ENCODE data around the gene RNF126.
"Not testable (repeated sequence)": the region's sequence is repeated elsewhere in the genome, so short reads cannot be mapped to it uniquely, and the experiment has no call there.

RNF126 gene

DNA sequence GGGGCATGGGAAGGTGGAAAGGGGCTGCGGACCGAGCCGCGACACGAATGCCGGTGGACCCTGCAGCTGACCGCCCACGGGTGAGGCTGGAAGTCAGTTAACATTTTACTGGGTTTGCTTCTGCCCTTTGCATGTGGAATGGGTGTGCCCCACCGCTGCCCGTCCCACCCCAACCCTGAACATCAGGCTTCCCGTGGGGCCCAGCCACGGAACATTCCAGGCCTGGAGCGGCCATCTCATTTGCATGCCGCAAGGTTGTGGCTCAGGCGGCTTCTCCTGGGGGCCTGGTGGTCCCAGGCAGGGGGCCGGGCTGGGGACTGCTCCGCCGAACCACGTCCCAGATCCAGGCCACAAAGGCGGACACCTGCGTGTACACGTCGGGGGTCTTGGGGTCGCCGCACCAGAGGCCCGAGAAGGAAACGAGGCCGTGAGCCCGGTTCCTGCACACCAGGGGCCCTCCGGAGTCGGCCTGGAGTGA lies 22.5 kb upstream of the RNF126 start:
- DNase-seq (ENCODE audit: low read depth) = no peak

DNA sequence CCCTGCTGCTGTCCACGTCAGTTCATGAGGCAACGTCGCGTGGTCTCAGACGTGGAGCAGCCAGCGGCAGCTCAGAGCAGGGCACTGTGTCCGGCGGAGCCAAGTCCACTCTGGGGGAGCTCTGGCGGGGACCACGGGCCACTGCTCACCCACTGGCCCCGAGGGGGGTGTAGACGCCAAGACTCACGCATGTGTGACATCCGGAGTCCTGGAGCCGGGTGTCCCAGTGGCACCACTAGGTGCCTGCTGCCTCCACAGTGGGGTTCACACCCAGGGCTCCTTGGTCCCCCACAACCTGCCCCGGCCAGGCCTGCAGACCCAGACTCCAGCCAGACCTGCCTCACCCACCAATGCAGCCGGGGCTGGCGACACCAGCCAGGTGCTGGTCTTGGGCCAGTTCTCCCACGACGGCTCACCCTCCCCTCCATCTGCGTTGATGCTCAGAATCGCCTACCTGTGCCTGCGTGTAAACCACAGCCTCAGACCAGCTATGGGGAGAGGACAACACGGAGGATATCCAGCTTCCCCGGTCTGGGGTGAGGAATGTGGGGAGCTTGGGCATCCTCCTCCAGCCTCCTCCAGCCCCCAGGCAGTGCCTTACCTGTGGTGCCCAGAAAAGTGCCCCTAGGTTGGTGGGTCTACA lies 19.8 kb upstream of the RNF126 start:
- DNase-seq (ENCODE audit: low read depth) = no peak

DNA sequence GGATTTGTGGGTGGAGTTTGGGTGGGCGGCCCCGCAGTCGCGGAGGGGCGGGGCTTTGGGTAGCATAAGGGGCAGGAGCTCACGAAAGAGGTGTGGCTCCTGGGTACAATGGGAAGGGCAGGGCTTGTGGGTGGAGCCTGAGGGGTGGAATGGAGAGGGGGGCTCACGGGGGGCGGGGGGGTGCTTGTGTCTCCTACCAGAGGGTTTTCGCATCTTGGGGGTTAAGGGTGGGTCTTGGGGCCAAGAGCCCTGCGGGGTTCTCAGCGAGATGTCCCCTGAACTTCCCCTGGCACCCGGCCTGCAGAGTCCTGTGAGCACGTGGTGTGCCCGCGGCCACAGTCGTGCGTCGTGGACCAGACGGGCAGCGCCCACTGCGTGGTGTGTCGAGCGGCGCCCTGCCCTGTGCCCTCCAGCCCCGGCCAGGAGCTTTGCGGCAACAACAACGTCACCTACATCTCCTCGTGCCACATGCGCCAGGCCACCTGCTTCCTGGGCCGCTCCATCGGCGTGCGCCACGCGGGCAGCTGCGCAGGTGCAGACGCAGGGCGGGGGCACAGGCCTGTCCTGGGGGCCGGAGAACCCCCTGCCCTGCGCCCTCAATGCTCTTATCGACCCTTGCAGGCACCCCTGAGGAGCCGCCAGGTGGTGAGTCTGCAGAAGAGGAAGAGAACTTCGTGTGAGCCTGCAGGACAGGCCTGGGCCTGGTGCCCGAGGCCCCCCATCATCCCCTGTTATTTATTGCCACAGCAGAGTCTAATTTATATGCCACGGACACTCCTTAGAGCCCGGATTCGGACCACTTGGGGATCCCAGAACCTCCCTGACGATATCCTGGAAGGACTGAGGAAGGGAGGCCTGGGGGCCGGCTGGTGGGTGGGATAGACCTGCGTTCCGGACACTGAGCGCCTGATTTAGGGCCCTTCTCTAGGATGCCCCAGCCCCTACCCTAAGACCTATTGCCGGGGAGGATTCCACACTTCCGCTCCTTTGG lies 18.3 kb upstream of the RNF126 start:
- no peak for DNase-seq (ENCODE audit: low read depth)

DNA sequence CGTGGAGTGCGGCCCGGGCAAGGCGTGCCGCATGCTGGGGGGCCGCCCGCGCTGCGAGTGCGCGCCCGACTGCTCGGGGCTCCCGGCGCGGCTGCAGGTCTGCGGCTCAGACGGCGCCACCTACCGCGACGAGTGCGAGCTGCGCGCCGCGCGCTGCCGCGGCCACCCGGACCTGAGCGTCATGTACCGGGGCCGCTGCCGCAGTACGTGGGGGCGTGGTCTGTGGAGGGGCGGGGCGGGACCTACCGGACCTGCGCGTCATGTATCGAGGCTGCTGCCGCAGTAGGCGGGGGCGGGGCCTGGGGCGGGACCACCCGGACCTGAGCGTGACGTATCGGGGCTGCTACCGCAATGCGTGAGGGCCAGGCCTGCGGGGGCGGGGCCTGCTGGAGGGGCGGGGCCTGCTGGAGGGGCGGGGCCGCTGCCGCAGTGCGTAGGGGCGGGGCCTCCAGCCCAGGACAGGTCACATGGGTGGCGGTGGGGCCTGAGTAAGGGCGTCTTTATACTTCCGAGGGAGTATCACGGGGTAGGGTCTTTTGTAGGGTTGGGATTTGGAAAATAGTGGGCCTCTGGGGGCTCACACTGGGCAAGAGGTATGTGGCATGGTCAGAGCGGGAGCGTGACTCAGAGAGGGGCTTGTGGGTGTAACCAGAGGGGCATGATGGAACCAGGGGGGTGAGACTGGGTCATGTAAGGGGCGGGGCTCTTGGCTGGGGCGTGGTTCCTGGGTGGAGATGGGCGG lies 17.4 kb upstream of the RNF126 start:
- DNase-seq (ENCODE audit: low read depth) = peak; percentile 99

DNA sequence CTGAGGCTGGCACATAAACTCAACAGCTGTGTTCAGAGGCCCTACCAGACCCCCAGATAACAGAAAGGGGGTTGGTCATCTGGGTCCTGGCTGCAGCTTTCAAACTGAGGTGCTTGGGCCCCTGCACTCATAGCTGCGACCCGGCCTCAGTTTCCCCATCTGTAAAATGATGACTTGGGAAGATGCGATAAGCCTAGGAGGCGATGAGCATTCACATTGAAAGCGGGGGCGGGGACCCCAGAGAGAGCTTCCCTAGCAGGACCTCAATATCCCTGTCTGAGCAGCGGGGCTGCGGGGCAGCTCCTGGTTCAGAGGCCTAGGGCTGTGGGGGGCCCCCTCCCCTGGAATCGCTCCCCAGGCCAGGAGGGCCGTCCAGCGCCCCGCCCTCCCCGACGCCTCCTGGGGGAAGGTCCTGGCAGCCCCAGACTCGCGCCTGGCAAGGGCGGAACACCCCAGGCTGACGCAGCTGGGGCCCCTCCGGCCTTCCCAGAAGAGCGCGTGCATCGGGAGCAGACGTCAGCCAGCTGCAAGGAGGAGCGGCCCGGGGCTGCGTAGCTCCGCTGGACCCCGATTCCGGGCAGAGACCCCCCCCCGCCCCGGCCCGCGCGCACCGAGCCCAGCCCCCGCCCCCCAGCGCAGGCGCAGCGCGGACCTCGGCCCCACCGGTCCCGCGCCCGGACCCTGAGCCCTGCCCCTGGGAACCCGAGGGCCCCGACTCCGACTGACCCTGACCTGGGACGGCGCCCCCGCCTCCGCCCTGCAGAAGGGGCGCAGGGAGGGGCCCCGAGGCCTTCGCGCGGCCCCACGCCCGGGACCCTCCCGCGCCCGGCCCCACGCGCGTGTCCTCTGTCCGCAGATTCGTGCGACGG lies 16.6 kb upstream of the RNF126 start:
- DNase-seq (ENCODE audit: low read depth) = no peak

DNA sequence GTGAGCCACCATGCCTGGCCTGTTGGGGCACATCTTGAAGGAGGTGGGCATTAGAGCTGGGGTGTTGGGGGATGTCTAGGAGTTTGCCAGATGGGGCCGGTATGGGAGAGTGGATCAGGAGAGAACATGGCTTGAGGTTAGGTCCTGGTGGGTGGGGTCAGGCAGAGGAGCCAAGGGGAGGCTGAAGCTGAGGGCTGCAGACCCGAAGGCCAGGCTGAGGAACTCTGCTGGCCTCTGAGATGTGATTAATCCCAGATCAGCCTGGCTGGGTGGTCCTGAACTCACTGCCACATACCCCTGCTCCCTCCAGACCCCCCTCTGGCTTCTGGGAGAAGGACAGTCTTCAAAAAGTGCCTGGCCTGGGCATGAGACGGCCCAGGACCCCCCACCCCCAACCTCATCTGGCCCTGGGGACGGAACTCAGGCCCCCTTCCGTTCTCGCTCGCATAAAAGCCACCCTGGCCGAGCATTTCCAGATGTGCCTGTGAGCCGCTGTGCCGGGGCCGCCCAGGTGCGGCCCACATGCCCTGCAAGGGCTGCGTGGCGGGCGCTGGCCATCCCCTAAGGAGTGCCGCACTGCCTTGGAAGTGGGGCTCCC lies 15.9 kb upstream of the RNF126 start:
- no peak for DNase-seq (ENCODE audit: low read depth)

DNA sequence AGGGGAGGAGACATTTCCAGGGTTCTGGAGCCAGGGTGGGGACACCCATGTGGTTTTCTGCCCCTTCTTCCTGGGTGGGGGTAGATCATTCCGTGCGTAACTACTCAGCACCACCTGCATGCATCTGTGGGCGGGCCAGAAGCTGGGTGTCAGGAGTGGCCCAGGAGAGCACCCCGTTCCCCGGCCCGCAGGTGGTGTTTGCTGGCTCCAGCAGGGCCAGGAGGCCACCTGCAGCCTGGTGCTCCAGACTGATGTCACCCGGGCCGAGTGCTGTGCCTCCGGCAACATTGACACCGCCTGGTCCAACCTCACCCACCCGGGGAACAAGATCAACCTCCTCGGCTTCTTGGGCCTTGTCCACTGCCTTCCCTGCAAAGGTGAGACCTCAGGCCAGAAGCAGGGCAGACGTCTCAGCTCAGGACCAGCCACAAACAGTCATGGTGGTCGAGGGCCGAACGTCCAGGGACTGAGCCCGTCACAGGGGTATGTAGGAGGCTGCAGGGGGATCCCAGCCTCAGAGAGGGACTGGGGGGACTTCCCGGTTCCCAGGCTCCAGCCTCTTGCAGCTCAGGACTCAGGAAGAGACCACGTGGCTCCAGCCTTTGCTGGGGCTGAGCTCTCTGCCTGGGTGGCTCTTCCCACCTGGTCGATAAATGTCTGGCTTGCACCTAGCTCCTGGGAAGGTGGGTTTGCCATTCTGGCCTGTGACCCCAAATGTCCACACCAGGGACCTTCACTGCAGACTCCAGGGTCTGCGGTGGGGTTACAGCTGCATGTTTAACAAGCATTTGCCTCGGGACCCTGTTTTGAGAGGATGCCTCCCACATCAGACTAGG lies 14.8 kb upstream of the RNF126 start:
- no peak for DNase-seq (ENCODE audit: low read depth)

DNA sequence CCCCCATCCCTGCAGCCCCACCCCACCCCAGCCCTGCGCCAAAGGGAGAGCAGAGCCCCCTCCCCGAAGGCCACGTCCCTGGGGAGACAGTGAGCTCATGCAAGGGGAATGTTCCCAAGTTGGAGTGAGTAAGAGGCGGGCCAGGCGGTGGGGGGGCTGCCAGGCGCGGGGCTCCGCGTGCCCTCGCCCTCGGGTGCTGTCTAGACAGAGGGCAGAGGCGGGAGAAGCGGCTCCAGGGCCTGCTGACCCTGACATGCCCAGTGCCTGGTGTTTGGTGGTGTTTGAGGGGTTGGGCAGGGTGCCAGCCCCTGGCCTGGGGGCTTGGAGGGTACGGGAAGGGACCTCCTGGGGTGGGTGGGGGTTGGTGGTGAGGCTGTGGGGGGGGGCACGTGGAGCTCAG lies 14.2 kb upstream of the RNF126 start:
- no peak for DNase-seq (ENCODE audit: low read depth)

DNA sequence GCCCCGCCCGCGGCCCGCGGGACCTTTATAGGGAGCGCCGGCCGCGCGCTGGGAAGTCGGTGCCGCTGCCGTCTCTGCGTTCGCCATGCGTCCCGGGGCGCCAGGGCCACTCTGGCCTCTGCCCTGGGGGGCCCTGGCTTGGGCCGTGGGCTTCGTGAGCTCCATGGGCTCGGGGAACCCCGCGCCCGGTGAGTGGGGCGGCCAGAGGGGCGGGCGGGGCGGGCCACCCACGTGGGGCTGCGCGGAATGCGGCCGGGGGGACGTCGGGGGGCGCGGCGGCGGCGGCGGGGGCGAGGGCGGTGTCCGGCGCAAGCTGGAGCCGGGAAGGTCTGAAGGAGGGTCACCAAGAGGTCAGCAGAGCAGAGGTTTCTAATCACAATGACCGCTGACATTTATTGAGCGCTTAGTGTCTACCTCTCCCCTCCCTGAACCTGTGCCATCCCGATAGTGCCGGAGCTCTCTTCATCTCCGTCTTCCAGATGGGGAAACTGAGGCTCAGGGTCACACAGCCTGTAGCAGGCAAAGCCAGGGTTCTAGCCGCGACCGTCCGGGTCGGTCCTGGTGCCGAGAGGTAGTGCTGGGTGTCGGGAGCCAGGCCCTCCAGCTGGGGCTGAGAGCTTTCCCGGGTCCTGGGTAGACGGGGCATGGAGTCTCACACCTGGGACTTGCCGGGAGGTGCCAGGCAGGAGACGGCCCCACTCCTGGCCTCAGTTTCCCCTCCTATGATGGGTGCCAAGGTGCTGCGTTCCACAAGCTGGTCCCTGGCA lies 13.5 kb upstream of the RNF126 start, which contains the start of gene FSTL3:
FSTL3 (plus strand) TSS at position 54 of the 767 bp plus-strand sequence; CDS start at position 86, 32 bp downstream.
- no peak for DNase-seq (ENCODE audit: low read depth)

DNA sequence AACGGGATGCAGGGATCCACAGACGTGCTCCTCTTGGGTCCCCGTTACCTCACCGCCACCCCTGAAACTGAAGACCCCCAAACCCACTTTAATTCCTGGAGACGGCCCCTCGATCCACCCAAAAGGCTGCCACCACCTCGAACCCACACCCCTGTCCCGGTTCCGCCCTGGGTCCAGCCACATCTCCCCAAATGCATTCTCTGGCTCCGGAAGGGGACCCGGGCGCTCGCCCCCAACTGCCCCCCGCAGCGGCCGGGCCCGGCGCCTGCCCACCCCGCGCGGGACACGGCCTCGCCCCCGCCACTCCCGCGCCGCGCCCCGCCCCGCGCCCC lies 13.0 kb upstream of the RNF126 start:
- DNase-seq (ENCODE audit: low read depth) = no peak

DNA sequence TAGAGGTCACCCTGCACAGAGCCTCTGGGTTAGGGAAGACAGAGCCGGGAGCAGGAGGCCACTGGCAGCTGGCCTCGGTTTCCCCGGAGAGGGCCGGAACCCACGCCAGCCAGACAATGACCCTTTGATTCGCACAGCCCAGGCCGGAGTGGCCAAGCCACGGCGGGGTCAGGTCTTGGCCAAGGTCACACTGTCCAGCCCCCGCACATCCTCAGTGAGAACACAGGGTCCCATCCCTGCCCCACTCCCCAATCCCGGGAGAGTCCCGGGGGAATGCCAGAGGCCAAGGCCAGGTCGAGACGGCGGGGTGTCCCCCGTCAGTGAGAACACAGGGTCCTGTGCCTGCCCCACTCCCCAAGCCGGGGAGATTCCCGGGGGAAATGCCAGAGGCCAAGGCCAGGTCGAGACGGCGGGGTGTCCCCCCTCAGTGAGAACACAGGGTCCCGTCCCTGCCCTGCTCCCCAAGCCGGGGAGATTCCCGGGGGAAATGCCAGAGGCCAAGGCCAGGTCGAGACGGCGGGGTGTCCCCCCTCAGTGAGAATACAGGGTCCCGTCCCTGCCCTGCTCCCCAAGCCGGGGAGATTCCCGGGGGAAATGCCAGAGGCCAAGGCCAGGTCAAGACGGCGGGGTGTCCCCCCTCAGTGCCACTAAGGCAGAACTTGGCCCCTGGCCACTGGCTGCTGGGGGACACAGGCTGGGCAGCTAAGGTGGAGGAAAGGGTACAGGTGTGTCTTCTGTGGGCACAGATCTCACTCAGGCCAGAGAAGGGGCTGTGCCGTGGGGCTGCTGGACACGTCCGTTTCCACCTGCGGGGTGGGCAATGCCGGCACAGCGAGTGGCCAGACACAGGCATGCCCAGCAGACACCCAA lies 11.5 kb upstream of the RNF126 start:
- no peak for DNase-seq (ENCODE audit: low read depth)

DNA sequence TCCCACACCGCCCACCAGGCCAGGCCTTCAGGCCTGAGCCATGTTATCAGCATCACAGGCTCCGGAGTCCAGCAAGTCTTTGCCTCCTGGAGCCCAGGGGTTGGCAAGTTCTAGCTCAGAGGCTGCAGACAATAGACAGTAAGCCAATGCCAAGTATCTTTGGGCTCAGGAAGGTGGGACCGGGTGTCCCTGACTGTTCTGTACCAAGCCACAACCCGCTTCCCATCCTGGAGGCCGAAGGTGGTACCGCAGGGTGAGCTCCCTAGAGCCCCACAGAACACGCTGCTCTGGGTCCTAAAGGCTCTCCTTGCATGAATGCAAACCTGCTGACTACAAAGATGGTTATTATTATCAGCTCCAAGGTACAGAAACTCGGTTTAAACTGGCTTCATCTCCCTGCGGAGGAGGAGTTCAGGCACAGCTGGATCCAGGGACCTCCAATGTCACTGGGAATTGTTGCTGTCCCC lies 7.6 kb upstream of the RNF126 start:
- DNase-seq (ENCODE audit: low read depth) = no peak

DNA sequence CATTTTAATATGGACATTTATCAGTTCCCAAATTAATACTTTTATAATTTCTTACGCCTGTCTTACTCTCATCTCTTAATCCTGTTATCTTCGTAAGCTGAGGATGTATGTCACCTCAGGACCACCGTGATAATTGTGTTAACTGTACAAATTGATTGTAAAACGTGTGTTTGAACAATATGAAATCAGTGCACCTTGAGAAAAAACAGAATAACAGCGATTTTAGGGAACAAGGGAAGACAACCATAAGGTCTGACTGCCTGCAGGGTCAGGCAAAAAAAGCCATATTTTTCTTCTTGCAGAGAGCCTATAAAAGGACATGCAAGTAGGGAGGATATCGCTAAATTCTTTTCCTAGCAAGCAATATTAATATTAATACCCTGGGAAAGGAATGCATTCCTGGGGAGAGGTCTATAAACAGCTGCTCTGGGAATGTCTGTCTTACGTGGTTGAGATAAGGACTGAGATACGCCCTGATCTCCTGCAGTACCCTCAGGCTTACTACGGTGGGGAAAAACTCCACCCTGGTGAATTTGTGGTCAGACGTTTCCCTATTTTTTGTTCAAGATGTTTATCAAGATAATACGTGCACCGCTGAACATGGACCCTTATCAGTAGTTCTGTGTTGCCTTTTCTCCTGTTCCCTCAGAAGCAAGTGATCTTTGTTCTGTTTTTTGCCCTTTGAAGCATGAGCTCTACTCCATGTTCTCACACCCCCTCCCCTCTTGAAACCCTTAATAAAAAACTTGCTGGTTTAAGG lies 5.8 kb upstream of the RNF126 start:
- not testable (repeated sequence) for DNase-seq (ENCODE audit: low read depth)

DNA sequence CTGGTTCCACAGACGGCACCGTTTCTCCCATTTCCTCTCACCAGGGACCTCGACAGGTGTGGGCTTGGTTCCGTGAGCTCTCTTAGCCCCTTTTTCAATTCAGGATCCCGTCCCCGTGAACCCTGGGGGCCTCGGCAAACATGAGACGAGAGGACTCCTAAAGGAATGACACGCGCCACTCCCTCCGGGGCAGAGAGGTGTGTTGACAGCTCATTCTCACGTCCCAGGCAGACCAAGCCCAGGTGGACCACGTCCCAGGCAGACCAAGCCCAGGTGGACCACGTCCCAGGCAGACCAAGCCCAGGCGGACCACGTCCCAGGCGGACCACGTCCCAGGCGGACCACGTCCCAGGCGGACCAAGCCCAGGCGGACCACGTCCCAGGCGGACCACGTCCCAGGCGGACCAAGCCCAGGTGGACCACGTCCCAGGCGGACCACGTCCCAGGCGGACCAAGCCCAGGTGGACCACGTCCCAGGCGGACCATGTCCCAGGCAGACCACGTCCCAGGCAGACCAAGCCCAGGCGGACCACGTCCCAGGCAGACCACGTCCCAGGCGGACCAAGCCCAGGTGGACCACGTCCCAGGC lies 4.1 kb upstream of the RNF126 start:
- DNase-seq (ENCODE audit: low read depth) = not testable (repeated sequence)

DNA sequence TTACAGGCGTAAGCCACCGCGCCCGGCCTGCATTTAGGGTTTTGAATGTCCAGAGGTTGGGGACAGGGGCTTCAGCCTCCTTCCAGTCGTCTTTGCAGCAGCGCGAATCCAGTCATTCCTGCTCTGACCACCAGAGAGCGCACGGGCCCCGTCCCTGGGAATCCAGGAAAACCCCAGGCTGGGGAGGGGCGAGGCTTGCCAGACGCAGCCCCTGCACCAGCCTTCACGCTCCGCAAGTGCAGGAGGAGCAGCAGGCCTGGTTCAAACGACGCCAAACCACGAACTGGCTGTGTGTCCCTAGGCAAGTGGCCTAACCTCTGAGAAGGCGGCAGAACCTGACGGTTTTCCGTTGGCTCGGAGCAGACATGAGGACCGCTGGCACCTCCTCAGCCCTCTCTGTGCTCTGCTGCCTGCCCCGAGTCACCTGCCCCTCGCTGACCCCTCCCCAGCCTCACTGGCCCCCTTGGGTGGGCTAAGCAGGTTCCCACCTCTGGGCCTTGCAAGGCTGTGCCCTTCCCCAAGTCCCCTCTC lies 2.0 kb upstream of the RNF126 start:
- DNase-seq (ENCODE audit: low read depth) = peak; percentile 76

DNA sequence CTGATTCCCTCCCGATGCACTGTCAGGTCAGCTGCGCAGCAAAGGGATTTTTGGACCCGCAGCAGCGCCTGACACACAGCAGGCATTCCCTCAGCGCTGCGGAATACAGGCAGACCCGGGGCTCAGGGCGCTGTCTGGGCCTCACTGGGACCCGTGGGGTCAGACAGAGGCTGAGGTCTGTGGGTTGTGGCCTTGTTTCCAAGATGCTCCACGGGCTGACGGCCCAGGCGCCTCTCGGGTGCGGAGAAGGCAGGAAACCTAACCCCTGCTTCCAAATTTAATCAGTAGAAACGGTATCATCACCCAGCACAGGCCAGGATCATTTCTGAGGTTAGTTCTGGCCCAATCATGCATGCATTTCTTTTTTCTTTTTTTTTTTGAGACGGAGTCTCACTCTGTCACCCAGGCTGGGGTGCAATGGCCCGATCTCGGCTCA lies 686 bp upstream of the RNF126 start:
- no peak for DNase-seq (ENCODE audit: low read depth)
